HepG2 (cell line): ENCODE measurements around the gene COQ7. TPM values are rescaled to one million over a fixed set of nuclear protein-coding genes. Genes with fewer than 3 reads are reported as not detected.

Experiments used
- ATAC-seq: fragments of 200-7000 bp; cut with Tn5 transposase; 3 replicates; pipeline ENCODE4 v1.9.1; 2020; ENCODE audit warnings: mild to moderate bottlenecking, moderate library complexity
- BruUV-seq: library from RNA; stranded (reverse); fragments of 400-500 nt; replicated peaks from 2 replicates; lab custom pipeline; 2021; lab: Mats Ljungman, UMichigan
- CTCF ChIA-PET: fragments of 300-600 bp; formaldehyde crosslinking; extraction: SDS; loops from one replicate; lab custom pipeline; 2021; ENCODE audit warnings: low total read pairs, inconsistent platforms, low intra/inter-chr PET ratio; lab: Yijun Ruan, JAX
- POLR2A ChIA-PET: fragments of 350-600 bp; sonication (Branson Sonifier 250); formaldehyde crosslinking; loops from one replicate; lab custom pipeline; 2020; ENCODE audit warnings: antibody characterized with exemption, inconsistent platforms; lab: Yijun Ruan, JAX
- DNase-seq: peaks from one replicate; pipeline ENCODE4 v3.0.0-alpha.2; 2015; ENCODE audit warnings: low spot score
- FAIRE-seq: peaks from 3 replicates; lab custom pipeline; 2011; peaks lifted over from hg19 to GRCh38; lab: Jason Lieb, UNC
- H2AFZ ChIP-seq: one replicate; pipeline ENCODE4 v1.6.1; 2011; ENCODE audit warnings: low read length, inconsistent platforms
- H3K27ac ChIP-seq: fragments of 300-600 bp; 3 replicates; pipeline ENCODE4 v1.8.0; 2011; ENCODE audit warnings: mixed run types, mild to moderate bottlenecking, mixed read lengths, low read length, inconsistent platforms; ENCODE audit not compliant: insufficient read depth; ENCODE audit errors: extremely low read length
- H3K27me3 ChIP-seq, 2 experiments: fragments of 200-600 bp in 1 of 2; 2 replicates in 1 of 2; 3 replicates in 1 of 2; pipeline versions ENCODE4 v1.6.0 to v1.8.0; 2011; ENCODE audit warnings: low read length in 2 of 2, mild to moderate bottlenecking in 2 of 2, moderate library complexity in 2 of 2, inconsistent platforms in 1 of 2; ENCODE audit not compliant: insufficient read depth in 2 of 2, control insufficient read depth in 1 of 2
- H3K36me3 ChIP-seq, 2 experiments: fragments of 200-600 bp in 1 of 2; replicated peaks in 1 of 2; 2 replicates in 1 of 2; 3 replicates in 1 of 2; pipeline versions ENCODE4 v1.5.1 to v1.8.0; 2011; ENCODE audit warnings: low read length in 2 of 2, inconsistent platforms in 1 of 2; ENCODE audit not compliant: insufficient read depth in 2 of 2, control insufficient read depth in 1 of 2
- H3K4me1 ChIP-seq: 2 replicates; pipeline ENCODE4 v1.5.1; 2012; ENCODE audit warnings: low read length, inconsistent platforms; ENCODE audit not compliant: insufficient read depth
- H3K4me2 ChIP-seq: 2 replicates; pipeline ENCODE4 v1.6.0; 2011; ENCODE audit warnings: low read depth, low read length, inconsistent platforms
- H3K4me3 ChIP-seq, 3 experiments: fragments of 200-600 bp in 1 of 3; sonication (generic), shearing (Covaris generic) in 1 of 3; replicated peaks in 1 of 3; 2 replicates each; pipeline ENCODE4 v1.5.1; 2011 to 2016; ENCODE audit warnings: low read length in 3 of 3, inconsistent platforms in 2 of 3, low read depth in 2 of 3, mild to moderate bottlenecking in 2 of 3, control low read depth in 1 of 3, mixed read lengths in 1 of 3; ENCODE audit not compliant: insufficient read depth in 1 of 3
- H3K79me2 ChIP-seq: one replicate; pipeline ENCODE4 v1.6.1; 2011; ENCODE audit warnings: low read length, inconsistent platforms; ENCODE audit not compliant: insufficient read depth
- H3K9ac ChIP-seq: 2 replicates; pipeline ENCODE4 v1.6.0; 2011; ENCODE audit warnings: mild to moderate bottlenecking, low read depth, low read length, inconsistent platforms; ENCODE audit not compliant: insufficient read depth
- H3K9me3 ChIP-seq: 2 replicates; pipeline ENCODE4 v1.5.1; 2012; ENCODE audit warnings: mild to moderate bottlenecking, low read length
- H4K20me1 ChIP-seq: 2 replicates; pipeline ENCODE4 v1.6.0; 2011; ENCODE audit warnings: inconsistent platforms, mild to moderate bottlenecking, low read length, moderate library complexity; ENCODE audit not compliant: insufficient read depth
- GLI4 ChIP-seq: sonication (generic); formaldehyde crosslinking; IDR thresholded peaks from 2 replicates; pipeline ENCODE4 v1.5.1; 2020; ENCODE audit warnings: missing genetic modification reagents, mild to moderate bottlenecking, moderate library complexity, borderline replicate concordance
- HDAC6 ChIP-seq: fragments of 200-600 bp; sonication (generic); IDR thresholded peaks from 2 replicates; pipeline ENCODE4 v1.7.0; 2017; ENCODE audit warnings: mild to moderate bottlenecking, antibody characterized with exemption, low read length, low read depth
- HMG20A ChIP-seq: IDR thresholded peaks from 2 replicates; pipeline ENCODE4 v1.6.1; 2016; ENCODE audit warnings: borderline replicate concordance
- KLF16 ChIP-seq, 2 experiments: sonication (generic) in 1 of 2; formaldehyde crosslinking in 1 of 2; IDR thresholded peaks; 2 replicates each; pipeline versions ENCODE4 v1.6.1 to v1.8.0; 2016 to 2023; ENCODE audit warnings: missing genetic modification reagents in 2 of 2, missing compliant biosample characterization in 1 of 2
- NR0B2 ChIP-seq: sonication (generic); formaldehyde crosslinking; IDR thresholded peaks from 2 replicates; pipeline ENCODE4 v1.4.0; 2020; ENCODE audit warnings: mild to moderate bottlenecking, missing genetic modification reagents
- PHF21A ChIP-seq: sonication (generic); formaldehyde crosslinking; IDR thresholded peaks from 2 replicates; pipeline ENCODE4 v1.5.0; 2020; ENCODE audit warnings: mild to moderate bottlenecking, missing genetic modification reagents
- SKIL ChIP-seq: sonication (generic); formaldehyde crosslinking; IDR thresholded peaks from 2 replicates; pipeline ENCODE4 v1.8.0; 2022; ENCODE audit warnings: missing genetic modification reagents, mild to moderate bottlenecking, moderate library complexity, borderline replicate concordance
- TBX2 ChIP-seq: sonication (generic); formaldehyde crosslinking; IDR thresholded peaks from 2 replicates; pipeline ENCODE4 v1.5.0; 2020; ENCODE audit warnings: missing genetic modification reagents, mild to moderate bottlenecking, borderline replicate concordance
- TRIM24 ChIP-seq: sonication (generic); formaldehyde crosslinking; IDR thresholded peaks from 2 replicates; pipeline ENCODE4 v1.8.0; 2022; ENCODE audit warnings: mild to moderate bottlenecking, missing genetic modification reagents
- ZNF317 ChIP-seq: sonication (generic); formaldehyde crosslinking; IDR thresholded peaks from 2 replicates; pipeline ENCODE4 v1.5.0; 2020; ENCODE audit warnings: mild to moderate bottlenecking, missing genetic modification reagents
- ZNF496 ChIP-seq: sonication (generic); formaldehyde crosslinking; IDR thresholded peaks from 2 replicates; pipeline ENCODE4 v1.8.1; 2023; ENCODE audit warnings: mild to moderate bottlenecking, moderate library complexity, missing genetic modification reagents; ENCODE audit not compliant: insufficient replicate concordance
- ZNF513 ChIP-seq: sonication (generic); formaldehyde crosslinking; conservative IDR thresholded peaks from 2 replicates; pipeline ENCODE4 v1.5.0; 2020; ENCODE audit warnings: missing genetic modification reagents
- ZNF639 ChIP-seq: conservative IDR thresholded peaks from 2 replicates; pipeline ENCODE4 v1.6.1; 2018; ENCODE audit warnings: missing genetic modification reagents
- ZNF678 ChIP-seq: sonication (generic); formaldehyde crosslinking; IDR thresholded peaks from 2 replicates; pipeline ENCODE4 v1.4.0; 2020; ENCODE audit warnings: mild to moderate bottlenecking, missing genetic modification reagents
- ZNF710 ChIP-seq: sonication (generic); formaldehyde crosslinking; IDR thresholded peaks from 2 replicates; pipeline ENCODE4 v1.5.0; 2020; ENCODE audit warnings: mild to moderate bottlenecking, missing genetic modification reagents, borderline replicate concordance
- ZSCAN9 ChIP-seq: IDR thresholded peaks from 2 replicates; pipeline ENCODE4 v1.6.1; 2016; ENCODE audit warnings: borderline replicate concordance
- WGBS: methylation state at CpG from one replicate; pipeline ENCODE4 v1.1.6; 2017; ENCODE audit warnings: low lambda C conversion rate; 5-methylcytosine and 5-hydroxymethylcytosine counted together
- in situ Hi-C: cut with HindIII; loops from 2 replicates; pipeline ENCODE4 v1.10.0; 2017; ENCODE audit warnings: low pct_unique_long_range_greater_than_20kb; ENCODE audit not compliant: extremely low pct_ligation_motif_present
- intact Hi-C: fragments of 100-400 bp; cut with micrococcal nuclease; formaldehyde crosslinking; loops from one replicate; pipeline ENCODE4 v1.10.0; 2022; ENCODE audit not compliant: unreplicated experiment
- polyA plus RNA-seq, 8 experiments: library from polyadenylated mRNA; depleted of rRNA in 3 of 8; stranded (reverse) in 7 of 8; unstranded in 1 of 8; fragments of >200 nt; fragmentation: Illumina TruSeq in 4 of 8; extraction: Trizol in 4 of 8; gene quantifications; 2 replicates each; pipeline versions ENCODE4 v1.2.1 to v1.2.3, GENCODE V29; 2011 to 2016; ENCODE audit warnings: low read depth in 4 of 8, missing spikeins in 1 of 8, mixed read lengths in 1 of 8; ENCODE audit not compliant: insufficient read depth in 1 of 8
- total RNA-seq, 5 experiments: library from RNA; depleted of rRNA; stranded (reverse); fragments of >200 nt; fragmentation: Illumina TruSeq; extraction: Trizol; gene quantifications; 2 replicates each; pipeline ENCODE4 v1.2.3, GENCODE V29; 2016; ENCODE audit warnings: low read depth in 1 of 5

The COQ7 gene
- total and polyA plus RNA-seq, 2 of the 13 experiments (the other 11 are each of a cell fraction or from before 2014, with no cell fraction given): 20.1 to 45.7 TPM

GRCh38 chr16:19077879-19078278, 10.5 kb downstream of the COQ7 start (continued):
- TF ChIP-seq SKIL (CRISPR knock-in tag) (no peak), ZNF317 (CRISPR knock-in tag) (no peak), GLI4 (no peak), ZNF496 (CRISPR knock-in tag) (no peak), HDAC6 (no peak), HMG20A (CRISPR knock-in tag) (no peak), ZNF678 (CRISPR knock-in tag) (no peak)

- Histone ChIP-seq H3K27ac (no peak overlapping the region), H3K27me3 (peaks cover 0 to 9% of the 10 kb centered on the region in 2 experiments; a peak in 2 of 5 replicates), H3K9ac (no peak overlapping the region), H3K36me3 (peaks cover 8 to 17% of the 10 kb centered on the region in 2 experiments; a peak in 4 of 5 replicates), H3K9me3 (no peaks in the 10 kb centered on the region), H3K79me2 (no peaks in the 10 kb centered on the region), H3K4me3 (no peak overlapping the region), H3K4me1 (peaks cover 15% of the 10 kb centered on the region), H2AFZ (no peak overlapping the region), H3K4me2 (no peak overlapping the region), H4K20me1 (no peaks in the 10 kb centered on the region)
- 96% methylated on average over 1 of the region's 1 CpG for WGBS
- intact Hi-C loops (no loop called here), in situ Hi-C loops (no loop called here)
- CTCF ChIA-PET: interaction anchor here (1.0 kb wide), 1 partner anchor 100 kb away, joined by 3 read pairs; the partner anchor contains the start of gene TMC7
- POLR2A ChIA-PET: interaction anchor here (1.6 kb wide), 1 partner anchor 10 kb away, joined by 6 read pairs; no protein-coding TSS in a partner anchor
- ATAC-seq: no peak
- no peak for DNase-seq
- FAIRE-seq: no peak
- BruUV-seq: no TSS peak
- TF ChIP-seq TRIM24 (CRISPR knock-in tag) (no peak), ZNF710 (no peak), TBX2 (no peak), ZSCAN9 (CRISPR knock-in tag) (no peak), NR0B2 (CRISPR knock-in tag) (no peak), PHF21A (CRISPR knock-in tag) (no peak), KLF16 (CRISPR knock-in tag; IDR thresholded peaks at IDR 0.05) (no peak), ZNF639 (no peak), ZNF513 (CRISPR knock-in tag) (no peak)
Observed at GRCh38 chr16:19083670-19084069, 16.3 kb downstream of the COQ7 start.
